Astrocyte (in vitro differentiated cells and primary cell): Measurements from ENCODE around the gene HDAC6. TPM values are rescaled to one million over a fixed set of nuclear protein-coding genes. Genes with fewer than 3 reads are reported as not detected.
A peak's percentile ranks its signal among the peaks of the same experiment; 100 is the strongest.

Source experiments
- DNase-seq: peaks from one replicate; pipeline ENCODE4 v3.0.0-alpha.2; 2010; ENCODE audit warnings: low read depth
- FAIRE-seq: peaks from 2 replicates; lab custom pipeline; 2011; peaks lifted over from hg19 to GRCh38; lab: Jason Lieb, UNC
- H2AFZ ChIP-seq: 2 replicates; pipeline ENCODE4 v1.6.0; 2012; ENCODE audit warnings: low read depth, low read length, inconsistent platforms
- H3K27ac ChIP-seq: 2 replicates; pipeline ENCODE4 v1.5.1; 2011; ENCODE audit warnings: low read depth, low read length, inconsistent platforms
- H3K27me3 ChIP-seq: 2 replicates; pipeline ENCODE4 v1.6.0; 2011; ENCODE audit warnings: low read length, inconsistent platforms; ENCODE audit not compliant: insufficient read depth
- H3K36me3 ChIP-seq: 2 replicates; pipeline ENCODE4 v1.5.1; 2011; ENCODE audit warnings: low read length, inconsistent platforms; ENCODE audit not compliant: insufficient read depth
- H3K4me1 ChIP-seq: 2 replicates; pipeline ENCODE4 v1.5.1; 2011; ENCODE audit warnings: low read length, inconsistent platforms; ENCODE audit not compliant: insufficient read depth
- H3K4me2 ChIP-seq: 2 replicates; pipeline ENCODE4 v1.6.0; 2012; ENCODE audit warnings: low read length, inconsistent platforms
- H3K4me3 ChIP-seq: 2 replicates; pipeline ENCODE4 v1.5.1; 2011; ENCODE audit warnings: low read depth, mild to moderate bottlenecking, low read length, inconsistent platforms; ENCODE audit not compliant: insufficient read depth
- H3K79me2 ChIP-seq: 2 replicates; pipeline ENCODE4 v1.6.0; 2012; ENCODE audit warnings: mild to moderate bottlenecking, low read length, inconsistent platforms; ENCODE audit not compliant: insufficient read depth
- H3K9ac ChIP-seq: 2 replicates; pipeline ENCODE4 v1.6.0; 2012; ENCODE audit warnings: mild to moderate bottlenecking, low read length, inconsistent platforms
- H3K9me3 ChIP-seq: 2 replicates; pipeline ENCODE4 v1.5.1; 2012; ENCODE audit warnings: low read depth, mild to moderate bottlenecking, low read length, inconsistent platforms; ENCODE audit not compliant: insufficient read depth
- H4K20me1 ChIP-seq: 2 replicates; pipeline ENCODE4 v1.6.0; 2012; ENCODE audit warnings: low read length, inconsistent platforms; ENCODE audit not compliant: insufficient read depth
- H3K27ac Mint-ChIP-seq: one replicate; pipeline ENCODE4 v1.8.0; 2021; ENCODE audit warnings: mild to moderate bottlenecking, mixed read lengths; ENCODE audit not compliant: unreplicated experiment
- H3K27me3 Mint-ChIP-seq: one replicate; pipeline ENCODE4 v1.8.0; 2021; ENCODE audit warnings: low read depth, mixed read lengths; ENCODE audit not compliant: unreplicated experiment
- H3K36me3 Mint-ChIP-seq: one replicate; pipeline ENCODE4 v1.8.0; 2021; ENCODE audit warnings: low read depth, mixed read lengths; ENCODE audit not compliant: unreplicated experiment
- H3K4me1 Mint-ChIP-seq: one replicate; pipeline ENCODE4 v1.8.0; 2021; ENCODE audit warnings: low read depth, mixed read lengths; ENCODE audit not compliant: unreplicated experiment
- H3K4me3 Mint-ChIP-seq: one replicate; pipeline ENCODE4 v1.8.0; 2021; ENCODE audit warnings: mild to moderate bottlenecking, moderate library complexity, mixed read lengths; ENCODE audit not compliant: unreplicated experiment
- H3K9me3 Mint-ChIP-seq: one replicate; pipeline ENCODE4 v1.8.0; 2021; ENCODE audit warnings: mild to moderate bottlenecking, mixed read lengths; ENCODE audit not compliant: unreplicated experiment
- EZH2 ChIP-seq: IDR thresholded peaks from 2 replicates; pipeline ENCODE4 v1.6.1; 2012; ENCODE audit warnings: mild to moderate bottlenecking, low read length, inconsistent platforms; ENCODE audit not compliant: insufficient read depth
- total RNA-seq: library from RNA; stranded (reverse); gene quantifications from 2 replicates; pipeline ENCODE4 v1.2.1, GENCODE V29; 2021
- TF ChIP-seq, protein P1 (sequence below): IDR thresholded peaks from 2 replicates; pipeline ENCODE4 v1.5.1; 2011; ENCODE audit warnings: low read depth, mild to moderate bottlenecking, inconsistent platforms, low read length, moderate library complexity; ENCODE audit not compliant: insufficient read depth

HDAC6 gene
- total RNA-seq, 1 donor from 2014 or later = 59.2 TPM

DNA sequence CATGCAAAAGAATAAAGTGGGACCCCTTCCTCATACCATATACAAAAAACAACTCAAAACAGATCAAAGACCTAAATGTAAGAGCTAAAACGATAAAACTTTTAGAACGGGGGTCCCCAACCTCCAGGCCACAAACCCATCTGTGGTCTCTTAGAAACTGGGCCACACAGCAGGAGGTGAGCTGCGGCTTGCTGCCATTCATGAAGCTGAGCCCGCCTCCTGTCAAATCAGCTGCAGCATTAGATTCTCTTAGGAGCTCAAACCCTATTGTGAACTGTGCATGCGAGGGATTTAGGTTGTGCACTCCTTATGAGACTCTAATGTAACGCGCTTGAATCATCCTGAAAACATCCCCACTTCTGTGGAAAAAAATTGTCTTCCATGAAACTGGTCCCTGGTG lies 22.5 kb upstream of the HDAC6 start:
- H3K9me3 ChIP-seq = no peaks in the 10 kb centered on the region

DNA sequence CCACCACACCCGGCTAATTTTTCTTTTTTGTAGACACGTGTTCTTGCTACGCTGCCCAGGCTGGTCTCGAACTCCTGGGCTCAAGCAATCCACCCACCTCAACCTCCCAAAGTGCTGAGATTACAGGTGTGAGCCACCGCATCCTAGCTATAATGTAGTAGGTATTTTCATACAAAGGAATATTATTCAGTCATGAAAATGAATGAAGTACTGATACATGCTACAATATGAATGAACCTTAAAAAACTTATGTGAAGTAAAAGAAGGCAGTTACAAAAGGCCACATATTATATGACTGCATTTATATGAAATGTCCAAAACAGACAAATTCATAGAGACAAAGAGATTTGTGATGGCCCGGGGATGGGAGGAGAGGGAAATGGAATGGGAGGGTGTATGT lies 20.2 kb upstream of the HDAC6 start:
- H3K27ac Mint-ChIP-seq = no peak overlapping the region
- H3K9me3 Mint-ChIP-seq = no peaks in the 10 kb centered on the region
- Histone ChIP-seq H3K9ac (no peak overlapping the region), H3K36me3 (no peaks in the 10 kb centered on the region), H3K27ac (no peak overlapping the region), H4K20me1 (no peaks in the 10 kb centered on the region), H3K9me3 (no peaks in the 10 kb centered on the region), H2AFZ (no peak overlapping the region), H3K27me3 (peaks cover 2% of the 10 kb centered on the region), H3K4me2 (no peak overlapping the region), H3K79me2 (no peaks in the 10 kb centered on the region), H3K4me3 (no peak overlapping the region), H3K4me1 (no peaks in the 10 kb centered on the region)
- H3K4me1 Mint-ChIP-seq = no peaks in the 10 kb centered on the region
- DNase-seq (no peak), FAIRE-seq (no peak)
- no peak overlapping the region for H3K4me3 Mint-ChIP-seq
- no peaks in the 10 kb centered on the region for H3K36me3 Mint-ChIP-seq
- TF ChIP-seq, protein P1, sequence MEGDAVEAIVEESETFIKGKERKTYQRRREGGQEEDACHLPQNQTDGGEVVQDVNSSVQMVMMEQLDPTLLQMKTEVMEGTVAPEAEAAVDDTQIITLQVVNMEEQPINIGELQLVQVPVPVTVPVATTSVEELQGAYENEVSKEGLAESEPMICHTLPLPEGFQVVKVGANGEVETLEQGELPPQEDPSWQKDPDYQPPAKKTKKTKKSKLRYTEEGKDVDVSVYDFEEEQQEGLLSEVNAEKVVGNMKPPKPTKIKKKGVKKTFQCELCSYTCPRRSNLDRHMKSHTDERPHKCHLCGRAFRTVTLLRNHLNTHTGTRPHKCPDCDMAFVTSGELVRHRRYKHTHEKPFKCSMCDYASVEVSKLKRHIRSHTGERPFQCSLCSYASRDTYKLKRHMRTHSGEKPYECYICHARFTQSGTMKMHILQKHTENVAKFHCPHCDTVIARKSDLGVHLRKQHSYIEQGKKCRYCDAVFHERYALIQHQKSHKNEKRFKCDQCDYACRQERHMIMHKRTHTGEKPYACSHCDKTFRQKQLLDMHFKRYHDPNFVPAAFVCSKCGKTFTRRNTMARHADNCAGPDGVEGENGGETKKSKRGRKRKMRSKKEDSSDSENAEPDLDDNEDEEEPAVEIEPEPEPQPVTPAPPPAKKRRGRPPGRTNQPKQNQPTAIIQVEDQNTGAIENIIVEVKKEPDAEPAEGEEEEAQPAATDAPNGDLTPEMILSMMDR = no peak
- no peak for TF ChIP-seq EZH2
- H3K27me3 Mint-ChIP-seq = peaks cover 4% of the 10 kb centered on the region

More for the DNA sequence above, 22.5 kb upstream of the HDAC6 start:
- DNase-seq (no peak), FAIRE-seq (no peak)
- Histone ChIP-seq H3K36me3 (no peaks in the 10 kb centered on the region), H3K27me3 (peaks cover 2% of the 10 kb centered on the region), H3K27ac (no peak overlapping the region), H3K4me3 (no peak overlapping the region), H3K9ac (no peak overlapping the region), H3K4me1 (no peaks in the 10 kb centered on the region), H3K79me2 (no peaks in the 10 kb centered on the region), H3K4me2 (no peak overlapping the region), H2AFZ (no peak overlapping the region), H4K20me1 (no peaks in the 10 kb centered on the region)
- H3K9me3 Mint-ChIP-seq = peaks cover 3% of the 10 kb centered on the region
- no peaks in the 10 kb centered on the region for H3K4me1 Mint-ChIP-seq
- H3K27me3 Mint-ChIP-seq = peaks cover 3% of the 10 kb centered on the region
- H3K4me3 Mint-ChIP-seq = no peak overlapping the region
- no peaks in the 10 kb centered on the region for H3K36me3 Mint-ChIP-seq
- no peak overlapping the region for H3K27ac Mint-ChIP-seq
- TF ChIP-seq, protein P1 = no peak
- no peak for TF ChIP-seq EZH2

DNA sequence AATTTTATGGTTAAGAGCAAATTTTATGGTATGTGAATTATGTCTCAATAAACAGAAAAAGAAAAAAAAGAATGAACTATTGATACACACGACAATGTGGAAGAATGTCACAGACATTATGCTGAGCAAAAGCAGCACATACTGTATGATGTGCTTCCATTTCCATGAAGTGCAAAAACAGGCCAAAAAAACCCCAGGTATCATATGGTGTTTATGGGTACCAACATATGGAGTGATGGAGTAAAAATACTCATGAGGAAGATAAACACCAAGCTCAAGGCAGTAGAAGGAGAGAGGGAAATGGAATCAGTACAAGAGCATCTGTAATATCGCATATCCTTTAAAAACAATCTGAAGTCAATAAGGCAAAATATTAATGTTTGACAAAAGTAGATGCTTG lies 19.7 kb upstream of the HDAC6 start:
- FAIRE-seq (peak; percentile 65), DNase-seq (no peak)
- H3K27me3 ChIP-seq = peaks cover 5% of the 10 kb centered on the region
- Mint-ChIP-seq H3K4me3 (no peak overlapping the region), H3K27ac (no peak overlapping the region), H3K36me3 (no peaks in the 10 kb centered on the region), H3K9me3 (no peaks in the 10 kb centered on the region), H3K27me3 (peaks cover 9% of the 10 kb centered on the region), H3K4me1 (no peaks in the 10 kb centered on the region)
- no peaks in the 10 kb centered on the region for H3K79me2 ChIP-seq
- no peak overlapping the region for H2AFZ ChIP-seq
- no peaks in the 10 kb centered on the region for H3K9me3 ChIP-seq
- H4K20me1 ChIP-seq = no peaks in the 10 kb centered on the region
- no peak overlapping the region for H3K9ac ChIP-seq
- H3K4me3 ChIP-seq = no peak overlapping the region
- no peaks in the 10 kb centered on the region for H3K36me3 ChIP-seq
- H3K27ac ChIP-seq = no peak overlapping the region
- no peak for TF ChIP-seq EZH2
- TF ChIP-seq, protein P1 = no peak
- H3K4me1 ChIP-seq = no peaks in the 10 kb centered on the region
- H3K4me2 ChIP-seq = no peak overlapping the region
